Fibroblast of villous mesenchyme (primary cell): Measurements from ENCODE around the gene ARHGDIA. TPM values are rescaled to one million over a fixed set of nuclear protein-coding genes. Genes with fewer than 3 reads are reported as not detected.

Experiments used
- DNase-seq: peaks from one replicate; pipeline ENCODE4 v3.0.0-alpha.2; 2010; ENCODE audit warnings: low read depth
- H3K4me3 ChIP-seq: 2 replicates; pipeline ENCODE4 v1.5.1; 2011; ENCODE audit warnings: low read depth, mild to moderate bottlenecking, low read length
- CTCF ChIP-seq: IDR thresholded peaks from 2 replicates; pipeline ENCODE4 v1.5.1; 2012; ENCODE audit warnings: low read depth, mild to moderate bottlenecking, low read length; ENCODE audit not compliant: insufficient read depth
- total RNA-seq: library from RNA; depleted of rRNA; stranded (reverse); fragments of >200 nt; gene quantifications from 2 replicates; pipeline ENCODE4 v1.2.3, GENCODE V29; 2012

ARHGDIA gene
- total RNA-seq, 1 donor, result 106 TPM

GRCh38 chr17:81909966-81910839 lies 39.1 kb upstream of the ARHGDIA start:
- no peak for TF ChIP-seq CTCF
- peak overlapping the region; percentile 78 for H3K4me3 ChIP-seq
- DNase-seq, result no peak

- no peak for DNase-seq
- no peak overlapping the region for H3K4me3 ChIP-seq
- no peak for TF ChIP-seq CTCF
Measured at GRCh38 chr17:81909231-81909630, 38.1 kb upstream of the ARHGDIA start.

GRCh38 chr17:81908793-81909192 lies 37.7 kb upstream of the ARHGDIA start:
- TF ChIP-seq CTCF, result no peak
- no peak for DNase-seq
- no peak overlapping the region for H3K4me3 ChIP-seq

GRCh38 chr17:81907219-81908145 lies 36.3 kb upstream of the ARHGDIA start:
- no peak overlapping the region for H3K4me3 ChIP-seq
- no peak for DNase-seq
- TF ChIP-seq CTCF, result no peak

- no peak overlapping the region for H3K4me3 ChIP-seq
- TF ChIP-seq CTCF, result no peak
- no peak for DNase-seq
Measured at GRCh38 chr17:81906476-81907218, 35.5 kb upstream of the ARHGDIA start.

- DNase-seq, result no peak
- no peak for TF ChIP-seq CTCF
- H3K4me3 ChIP-seq, result no peak overlapping the region
Measured at GRCh38 chr17:81905993-81906392, 34.9 kb upstream of the ARHGDIA start.
